Measurements from ENCODE around the gene FAM240A. TPM values are rescaled to one million over a fixed set of nuclear protein-coding genes. Genes with fewer than 3 reads are reported as not detected.

FAM240A gene
- total RNA-seq, 4 donors from 2014 or later = not detected

- no peak for TF ChIP-seq CTCF (IDR thresholded peaks at IDR 0.05; ENCODE audit: low read depth)
Measured at GRCh38 chr3:46580675-46581074, 31.6 kb upstream of the FAM240A start.

GRCh38 chr3:46584598-46585467 lies 27.5 kb upstream of the FAM240A start:
- TF ChIP-seq CTCF (IDR thresholded peaks at IDR 0.05; ENCODE audit: low read depth) = no peak

- TF ChIP-seq CTCF (IDR thresholded peaks at IDR 0.05; ENCODE audit: low read depth) = no peak
Measured at GRCh38 chr3:46585799-46586693, 26.3 kb upstream of the FAM240A start.

- no peak for TF ChIP-seq CTCF (IDR thresholded peaks at IDR 0.05; ENCODE audit: low read depth)
Measured at GRCh38 chr3:46586738-46587246, 25.5 kb upstream of the FAM240A start.

GRCh38 chr3:46593274-46593862 lies 19.0 kb upstream of the FAM240A start:
- TF ChIP-seq CTCF (IDR thresholded peaks at IDR 0.05; ENCODE audit: low read depth) = no peak

GRCh38 chr3:46593979-46594378 lies 18.3 kb upstream of the FAM240A start:
- no peak for TF ChIP-seq CTCF (IDR thresholded peaks at IDR 0.05; ENCODE audit: low read depth)

Data from subcutaneous adipose tissue (tissue), 4 donors.